Measurements from ENCODE around the gene FLOT1.

DNA sequence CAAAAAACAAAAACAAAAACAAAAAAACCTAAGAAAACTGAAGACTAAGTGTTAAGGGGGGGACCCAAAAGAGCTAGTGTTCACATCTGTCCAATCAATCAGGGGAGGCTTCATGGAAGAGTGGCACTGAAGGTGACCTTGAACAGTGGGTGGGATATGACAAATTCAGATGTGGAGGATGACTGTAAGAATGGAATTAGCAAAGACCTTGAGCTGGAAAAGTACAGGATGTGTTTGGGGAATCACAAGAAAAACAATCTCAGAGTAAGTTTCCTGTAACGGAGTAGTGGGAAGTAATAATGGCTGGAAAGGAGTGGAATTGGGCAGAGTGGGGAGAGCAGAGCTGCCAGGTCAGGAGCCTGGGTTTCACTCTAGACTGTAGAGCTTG, 4.8 kb upstream of the FLOT1 start:
- TF ChIP-seq, protein P1, sequence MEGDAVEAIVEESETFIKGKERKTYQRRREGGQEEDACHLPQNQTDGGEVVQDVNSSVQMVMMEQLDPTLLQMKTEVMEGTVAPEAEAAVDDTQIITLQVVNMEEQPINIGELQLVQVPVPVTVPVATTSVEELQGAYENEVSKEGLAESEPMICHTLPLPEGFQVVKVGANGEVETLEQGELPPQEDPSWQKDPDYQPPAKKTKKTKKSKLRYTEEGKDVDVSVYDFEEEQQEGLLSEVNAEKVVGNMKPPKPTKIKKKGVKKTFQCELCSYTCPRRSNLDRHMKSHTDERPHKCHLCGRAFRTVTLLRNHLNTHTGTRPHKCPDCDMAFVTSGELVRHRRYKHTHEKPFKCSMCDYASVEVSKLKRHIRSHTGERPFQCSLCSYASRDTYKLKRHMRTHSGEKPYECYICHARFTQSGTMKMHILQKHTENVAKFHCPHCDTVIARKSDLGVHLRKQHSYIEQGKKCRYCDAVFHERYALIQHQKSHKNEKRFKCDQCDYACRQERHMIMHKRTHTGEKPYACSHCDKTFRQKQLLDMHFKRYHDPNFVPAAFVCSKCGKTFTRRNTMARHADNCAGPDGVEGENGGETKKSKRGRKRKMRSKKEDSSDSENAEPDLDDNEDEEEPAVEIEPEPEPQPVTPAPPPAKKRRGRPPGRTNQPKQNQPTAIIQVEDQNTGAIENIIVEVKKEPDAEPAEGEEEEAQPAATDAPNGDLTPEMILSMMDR (tag by site-specific recombination; IDR thresholded peaks at IDR 0.05): no peak
- TF ChIP-seq ZNF830 (tag by site-specific recombination; IDR thresholded peaks at IDR 0.05; ENCODE audit: low read depth) (no peak), ZNF529 (tag by site-specific recombination; IDR thresholded peaks at IDR 0.05; ENCODE audit: insufficient replicate concordance) (no peak), ZFP3 (tag by site-specific recombination; IDR thresholded peaks at IDR 0.05; ENCODE audit: low read depth) (no peak), HOXD13 (CRISPR knock-in tag; IDR thresholded peaks at IDR 0.05; ENCODE audit: borderline replicate concordance) (no peak), ZBTB17 (tag by site-specific recombination; IDR thresholded peaks at IDR 0.05) (no peak), ZNF555 (tag by site-specific recombination; conservative IDR thresholded peaks at IDR 0.05) (no peak)
- TF ChIP-seq, protein P2, sequence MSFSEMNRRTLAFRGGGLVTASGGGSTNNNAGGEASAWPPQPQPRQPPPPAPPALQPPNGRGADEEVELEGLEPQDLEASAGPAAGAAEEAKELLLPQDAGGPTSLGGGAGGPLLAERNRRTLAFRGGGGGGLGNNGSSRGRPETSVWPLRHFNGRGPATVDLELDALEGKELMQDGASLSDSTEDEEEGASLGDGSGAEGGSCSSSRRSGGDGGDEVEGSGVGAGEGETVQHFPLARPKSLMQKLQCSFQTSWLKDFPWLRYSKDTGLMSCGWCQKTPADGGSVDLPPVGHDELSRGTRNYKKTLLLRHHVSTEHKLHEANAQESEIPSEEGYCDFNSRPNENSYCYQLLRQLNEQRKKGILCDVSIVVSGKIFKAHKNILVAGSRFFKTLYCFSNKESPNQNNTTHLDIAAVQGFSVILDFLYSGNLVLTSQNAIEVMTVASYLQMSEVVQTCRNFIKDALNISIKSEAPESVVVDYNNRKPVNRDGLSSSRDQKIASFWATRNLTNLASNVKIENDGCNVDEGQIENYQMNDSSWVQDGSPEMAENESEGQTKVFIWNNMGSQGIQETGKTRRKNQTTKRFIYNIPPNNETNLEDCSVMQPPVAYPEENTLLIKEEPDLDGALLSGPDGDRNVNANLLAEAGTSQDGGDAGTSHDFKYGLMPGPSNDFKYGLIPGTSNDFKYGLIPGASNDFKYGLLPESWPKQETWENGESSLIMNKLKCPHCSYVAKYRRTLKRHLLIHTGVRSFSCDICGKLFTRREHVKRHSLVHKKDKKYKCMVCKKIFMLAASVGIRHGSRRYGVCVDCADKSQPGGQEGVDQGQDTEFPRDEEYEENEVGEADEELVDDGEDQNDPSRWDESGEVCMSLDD (tag by site-specific recombination; IDR thresholded peaks at IDR 0.05): no peak
